OCI-LY1 (cell line): ENCODE data around the gene KRAS.

Experiments used
- H2AFZ ChIP-seq: fragments of 200-600 bp; sonication (generic), shearing (Covaris generic); 2 replicates; pipeline ENCODE4 v1.6.0; 2014; ENCODE audit warnings: antibody characterized with exemption, mild to moderate bottlenecking, low read length
- H3F3A ChIP-seq: fragments of 200-600 bp; sonication (generic), shearing (Covaris generic); 2 replicates; pipeline ENCODE4 v1.6.0; 2014; ENCODE audit warnings: mild to moderate bottlenecking, antibody characterized with exemption, low read length, moderate library complexity; ENCODE audit not compliant: insufficient read depth
- H3K27ac ChIP-seq: fragments of 200-600 bp; sonication (generic); 2 replicates; pipeline ENCODE4 v1.5.1; 2014; ENCODE audit warnings: low read length, mixed run types, mild to moderate bottlenecking, low read depth; ENCODE audit not compliant: poor library complexity, severe bottlenecking
- H3K27me3 ChIP-seq: fragments of 200-600 bp; sonication (generic); 2 replicates; pipeline ENCODE4 v1.6.0; 2014; ENCODE audit warnings: antibody characterized with exemption, mild to moderate bottlenecking, low read length, moderate library complexity; ENCODE audit not compliant: insufficient read depth
- H3K36me3 ChIP-seq: fragments of 200-600 bp; sonication (generic); 2 replicates; pipeline ENCODE4 v1.6.1; 2014; ENCODE audit warnings: mild to moderate bottlenecking, antibody characterized with exemption, low read length, moderate library complexity, mixed read lengths; ENCODE audit not compliant: insufficient read depth
- H3K4me1 ChIP-seq: fragments of 200-600 bp; sonication (generic); 2 replicates; pipeline ENCODE4 v1.5.1; 2014; ENCODE audit warnings: mild to moderate bottlenecking, low read length, moderate library complexity; ENCODE audit not compliant: insufficient read depth, severe bottlenecking
- H3K4me2 ChIP-seq: fragments of 200-600 bp; sonication (generic), shearing (Covaris generic); 2 replicates; pipeline ENCODE4 v1.6.1; 2014; ENCODE audit warnings: low read length
- H3K4me3 ChIP-seq: fragments of 200-600 bp; sonication (generic); 2 replicates; pipeline ENCODE4 v1.5.1; 2014; ENCODE audit warnings: low read length, low read depth, mild to moderate bottlenecking, mixed read lengths; ENCODE audit not compliant: poor library complexity, severe bottlenecking
- H3K79me2 ChIP-seq: fragments of 200-600 bp; shearing (Covaris generic); 2 replicates; pipeline ENCODE4 v1.6.1; 2016; ENCODE audit warnings: mixed run types, low read length, mixed read lengths; ENCODE audit not compliant: insufficient read depth
- H3K9ac ChIP-seq: fragments of 200-600 bp; sonication (generic), shearing (Covaris generic); 2 replicates; pipeline ENCODE4 v1.6.1; 2014; ENCODE audit warnings: mild to moderate bottlenecking, low read length, mixed read lengths
- H3K9me2 ChIP-seq: fragments of 200-600 bp; sonication (generic), shearing (Covaris generic); 2 replicates; pipeline ENCODE4 v1.6.1; 2014; ENCODE audit warnings: low read depth, mild to moderate bottlenecking, low read length, mixed read lengths
- H3K9me3 ChIP-seq: fragments of 200-600 bp; shearing (Covaris generic); 2 replicates; pipeline ENCODE4 v1.6.1; 2014; ENCODE audit warnings: low read length, mixed read lengths
- H4K20me1 ChIP-seq: fragments of 200-600 bp; sonication (generic), shearing (Covaris generic); 2 replicates; pipeline ENCODE4 v1.6.0; 2016; ENCODE audit warnings: mild to moderate bottlenecking, low read length; ENCODE audit not compliant: insufficient read depth
- CTCF ChIP-seq: fragments of 200-600 bp; sonication (generic), shearing (Covaris generic); IDR thresholded peaks from 2 replicates; pipeline ENCODE4 v1.5.1; 2017; ENCODE audit warnings: mild to moderate bottlenecking, antibody characterized with exemption, low read length, moderate library complexity, mixed read lengths
- EZH2 ChIP-seq: fragments of 200-600 bp; sonication (generic), shearing (Covaris generic); IDR thresholded peaks from 2 replicates; pipeline ENCODE4 v1.8.0; 2017; ENCODE audit warnings: borderline replicate concordance, mixed run types, mild to moderate bottlenecking, antibody characterized with exemption, low read length, moderate library complexity, mixed read lengths

The KRAS gene

GRCh38 chr12:25250744-25251730, at the start of gene KRAS:
KRAS (minus strand) TSS chr12:25250929.
- Histone ChIP-seq H3K4me2 (peak within 1 kb of the TSS; percentile 75), H3K27ac (peak within 1 kb of the TSS; percentile 61), H3K4me3 (peak within 1 kb of the TSS; percentile 89), H3K4me1 (peaks cover 29% of the 10 kb centered on the region), H3K27me3 (no peaks in the 10 kb centered on the region), H3K9me2 (no peaks in the 10 kb centered on the region), H2AFZ (peak within 1 kb of the TSS; percentile 80), H3K9ac (peak within 1 kb of the TSS; percentile 86), H4K20me1 (no peaks in the 10 kb centered on the region), H3F3A (no peaks in the 10 kb centered on the region), H3K79me2 (peaks cover 29% of the 10 kb centered on the region), H3K9me3 (no peaks in the 10 kb centered on the region), H3K36me3 (no peaks in the 10 kb centered on the region)
- TF ChIP-seq CTCF (no peak), EZH2 (no peak)

- no peaks in the 10 kb centered on the region for H4K20me1 ChIP-seq
- H3K9me3 ChIP-seq: no peaks in the 10 kb centered on the region
Measured at GRCh38 chr12:25296381-25296780, 45.7 kb upstream of the KRAS start.

GRCh38 chr12:25295361-25295760, 44.6 kb upstream of the KRAS start:
- no peak for TF ChIP-seq CTCF
- no peak for TF ChIP-seq EZH2
- H4K20me1 ChIP-seq: no peaks in the 10 kb centered on the region
- H3K9me2 ChIP-seq: no peaks in the 10 kb centered on the region
- no peak overlapping the region for H3K27ac ChIP-seq
- no peak overlapping the region for H3K9ac ChIP-seq
- H3K4me1 ChIP-seq: peaks cover 9% of the 10 kb centered on the region
- H3K4me2 ChIP-seq: no peak overlapping the region
- no peaks in the 10 kb centered on the region for H3K79me2 ChIP-seq
- H3F3A ChIP-seq: no peaks in the 10 kb centered on the region
- H3K36me3 ChIP-seq: no peaks in the 10 kb centered on the region
- no peaks in the 10 kb centered on the region for H3K9me3 ChIP-seq
- no peak overlapping the region for H3K4me3 ChIP-seq
- no peak overlapping the region for H2AFZ ChIP-seq
- no peaks in the 10 kb centered on the region for H3K27me3 ChIP-seq

More at GRCh38 chr12:25296381-25296780, 45.7 kb upstream of the KRAS start:
- Histone ChIP-seq H2AFZ (no peak overlapping the region), H3K9ac (no peak overlapping the region), H3K4me2 (no peak overlapping the region), H3K4me3 (no peak overlapping the region), H3K79me2 (no peaks in the 10 kb centered on the region), H3K9me2 (no peaks in the 10 kb centered on the region), H3K27me3 (no peaks in the 10 kb centered on the region), H3K4me1 (peaks cover 9% of the 10 kb centered on the region), H3K36me3 (no peaks in the 10 kb centered on the region), H3F3A (no peaks in the 10 kb centered on the region), H3K27ac (no peak overlapping the region)
- TF ChIP-seq EZH2 (no peak), CTCF (no peak)
